Measurements from ENCODE around the gene IKZF1. TPM values are rescaled to one million over a fixed set of nuclear protein-coding genes. Genes with fewer than 3 reads are reported as not detected.

IKZF1 gene
- total RNA-seq, 1 experiment from 2014 or later, result not detected

Other genes starting within 250 kb of the IKZF1 start
- gene ZPBP, start 211.5 kb upstream of the IKZF1 start, total RNA-seq (2014; rRNA removed; shearing (Covaris generic)), result not detected in 2 replicates
- 2.6 and 3.6 TPM in 2 replicates for gene FIGNL1, start 145.6 kb downstream of the IKZF1 start, total RNA-seq (2014; rRNA removed; shearing (Covaris generic))